ENCODE results near the gene FARSB.

DNA sequence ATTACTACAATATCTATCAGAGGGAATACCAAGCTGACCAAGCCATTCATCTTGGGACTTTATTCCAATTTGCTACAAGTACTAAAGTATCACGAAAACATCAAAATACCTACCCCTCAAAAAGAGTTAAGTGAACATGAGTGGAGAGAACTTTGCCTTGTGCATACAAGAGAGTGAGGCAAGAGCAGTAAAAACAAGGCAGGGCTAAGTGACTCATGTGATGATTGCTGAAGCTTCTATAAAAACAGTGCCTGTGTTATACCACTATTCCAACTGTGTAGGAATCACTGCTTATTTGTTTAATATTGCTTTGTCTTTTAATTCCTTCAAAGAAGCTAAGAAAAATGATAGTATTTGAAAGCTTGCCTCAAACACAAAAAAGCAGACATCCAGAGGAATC is 61.2 kb downstream of the FARSB start:
- TF ChIP-seq POLR2A (IDR thresholded peaks at IDR 0.05; ENCODE audit: borderline replicate concordance, extremely low read depth, insufficient read depth, insufficient read length) (no peak), EZH2 (IDR thresholded peaks at IDR 0.05) (no peak), MAX (IDR thresholded peaks at IDR 0.05) (no peak), JUND (IDR thresholded peaks at IDR 0.05) (no peak), POLR2AphosphoS5 (IDR thresholded peaks at IDR 0.05; ENCODE audit: low read depth, low read length) (no peak), SRF (IDR thresholded peaks at IDR 0.05; ENCODE audit: low read depth) (no peak), FOSL1 (IDR thresholded peaks at IDR 0.05; ENCODE audit: low read depth) (no peak), EGR1 (IDR thresholded peaks at IDR 0.05; ENCODE audit: low read depth) (no peak), ZBTB33 (IDR thresholded peaks at IDR 0.05; ENCODE audit: extremely low read depth, insufficient replicate concordance, low read length) (no peak), SP1 (IDR thresholded peaks at IDR 0.05; ENCODE audit: low read depth) (no peak), CEBPB (IDR thresholded peaks at IDR 0.05; ENCODE audit: low read depth) (no peak), ELF1 (IDR thresholded peaks at IDR 0.05; ENCODE audit: borderline replicate concordance, low read depth) (no peak), ATF3 (IDR thresholded peaks at IDR 0.05) (no peak)
- TF ChIP-seq, protein P1, sequence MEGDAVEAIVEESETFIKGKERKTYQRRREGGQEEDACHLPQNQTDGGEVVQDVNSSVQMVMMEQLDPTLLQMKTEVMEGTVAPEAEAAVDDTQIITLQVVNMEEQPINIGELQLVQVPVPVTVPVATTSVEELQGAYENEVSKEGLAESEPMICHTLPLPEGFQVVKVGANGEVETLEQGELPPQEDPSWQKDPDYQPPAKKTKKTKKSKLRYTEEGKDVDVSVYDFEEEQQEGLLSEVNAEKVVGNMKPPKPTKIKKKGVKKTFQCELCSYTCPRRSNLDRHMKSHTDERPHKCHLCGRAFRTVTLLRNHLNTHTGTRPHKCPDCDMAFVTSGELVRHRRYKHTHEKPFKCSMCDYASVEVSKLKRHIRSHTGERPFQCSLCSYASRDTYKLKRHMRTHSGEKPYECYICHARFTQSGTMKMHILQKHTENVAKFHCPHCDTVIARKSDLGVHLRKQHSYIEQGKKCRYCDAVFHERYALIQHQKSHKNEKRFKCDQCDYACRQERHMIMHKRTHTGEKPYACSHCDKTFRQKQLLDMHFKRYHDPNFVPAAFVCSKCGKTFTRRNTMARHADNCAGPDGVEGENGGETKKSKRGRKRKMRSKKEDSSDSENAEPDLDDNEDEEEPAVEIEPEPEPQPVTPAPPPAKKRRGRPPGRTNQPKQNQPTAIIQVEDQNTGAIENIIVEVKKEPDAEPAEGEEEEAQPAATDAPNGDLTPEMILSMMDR (IDR thresholded peaks at IDR 0.05 in 2 of 3, conservative IDR thresholded peaks at IDR 0.05 in 1 of 3; ENCODE audit: borderline replicate concordance in 1 of 3, insufficient read depth in 1 of 3, low read depth in 2 of 3, low read length in 2 of 3): no peak
